SK-N-MC (cell line): ENCODE results near the gene DTNBP1.

Experiments used
- EZH2 ChIP-seq: fragments of 200-600 bp; sonication (generic); IDR thresholded peaks from one replicate; pipeline ENCODE4 v1.6.1; 2017; ENCODE audit warnings: antibody characterized with exemption
- POLR2AphosphoS5 ChIP-seq: IDR thresholded peaks from 2 replicates; pipeline ENCODE4 v1.6.1; 2012; ENCODE audit warnings: mild to moderate bottlenecking, low read depth, low read length, borderline replicate concordance

- no peak for TF ChIP-seq POLR2AphosphoS5
- no peak for TF ChIP-seq EZH2
Observed at GRCh38 chr6:15474196-15474595, 188.6 kb downstream of the DTNBP1 start.
